Tibial artery (tissue), 4 donors: Measurements from ENCODE around the gene NUP42.

Source experiments
- DNase-seq, 2 donors: peaks; one replicate each; pipeline ENCODE4 v3.0.0-alpha.2; 2019
- H3K27ac ChIP-seq, 2 donors: fragments of 200-600 bp; sonication (generic) in 1 of 2; 1 replicate in 1 of 2; 2 replicates in 1 of 2; pipeline ENCODE4 v1.5.1; 2018 to 2019; ENCODE audit warnings: mild to moderate bottlenecking in 1 of 2
- H3K27me3 ChIP-seq, 2 donors: fragments of 200-600 bp; sonication (generic) in 1 of 2; one replicate each; pipeline versions ENCODE4 v1.5.1 to v1.6.0; 2016 to 2019
- H3K36me3 ChIP-seq, 3 donors: fragments of 200-600 bp; sonication (generic) in 2 of 3; one replicate each; pipeline ENCODE4 v1.5.1; 2016 to 2019; ENCODE audit warnings: mild to moderate bottlenecking in 2 of 3
- H3K4me1 ChIP-seq, 4 donors: fragments of 200-600 bp; sonication (generic) in 2 of 4; 1 replicate in 3 of 4; 2 replicates in 1 of 4; pipeline ENCODE4 v1.5.1; 2016 to 2019
- H3K4me3 ChIP-seq, 2 donors: fragments of 200-600 bp; sonication (generic) in 1 of 2; 1 replicate in 1 of 2; 2 replicates in 1 of 2; pipeline ENCODE4 v1.5.1; 2018 to 2019; ENCODE audit warnings: mild to moderate bottlenecking in 2 of 2
- H3K9me3 ChIP-seq, 3 donors: fragments of 200-600 bp; sonication (generic) in 1 of 3; one replicate each; pipeline ENCODE4 v1.5.1; 2016 to 2019
- CTCF ChIP-seq, 2 experiments: fragments of 200-600 bp in 1 of 2; fragments of 450-650 bp in 1 of 2; IDR thresholded peaks; one replicate each; pipeline ENCODE4 v1.5.1; 2017 to 2019; ENCODE audit warnings: antibody characterized with exemption in 2 of 2, mild to moderate bottlenecking in 1 of 2, moderate library complexity in 1 of 2
- intact Hi-C: fragments of 100-400 bp; cut with DNase I; formaldehyde crosslinking; loops from one replicate; pipeline ENCODE4 v1.15.0; 2023; ENCODE audit warnings: low total_unique reads

Gene NUP42

GRCh38 chr7:23226844-23227450 lies 45.1 kb downstream of the NUP42 start:
- peaks cover 0 to 5% (median 0%) of the 10 kb centered on the region in 3 donors for H3K9me3 ChIP-seq
- no peak overlapping the region for H3K4me3 ChIP-seq
- H3K27me3 ChIP-seq, result no peaks in the 10 kb centered on the region
- H3K36me3 ChIP-seq, result no peaks in the 10 kb centered on the region
- DNase-seq, result no peak
- TF ChIP-seq CTCF (IDR thresholded peaks at IDR 0.05), result no peak
- intact Hi-C loops, result no loop called here
- H3K4me1 ChIP-seq, result no peaks in the 10 kb centered on the region
- H3K27ac ChIP-seq, result no peak overlapping the region

GRCh38 chr7:23228412-23228811 lies 46.6 kb downstream of the NUP42 start:
- no peak overlapping the region for H3K4me3 ChIP-seq
- no peak for DNase-seq
- no peak overlapping the region for H3K27ac ChIP-seq
- no peaks in the 10 kb centered on the region for H3K27me3 ChIP-seq
- peaks cover 0 to 5% (median 0%) of the 10 kb centered on the region in 3 donors for H3K9me3 ChIP-seq
- no peaks in the 10 kb centered on the region for H3K36me3 ChIP-seq
- intact Hi-C loops, result no loop called here
- no peaks in the 10 kb centered on the region for H3K4me1 ChIP-seq
- TF ChIP-seq CTCF (IDR thresholded peaks at IDR 0.05), result no peak

DNA sequence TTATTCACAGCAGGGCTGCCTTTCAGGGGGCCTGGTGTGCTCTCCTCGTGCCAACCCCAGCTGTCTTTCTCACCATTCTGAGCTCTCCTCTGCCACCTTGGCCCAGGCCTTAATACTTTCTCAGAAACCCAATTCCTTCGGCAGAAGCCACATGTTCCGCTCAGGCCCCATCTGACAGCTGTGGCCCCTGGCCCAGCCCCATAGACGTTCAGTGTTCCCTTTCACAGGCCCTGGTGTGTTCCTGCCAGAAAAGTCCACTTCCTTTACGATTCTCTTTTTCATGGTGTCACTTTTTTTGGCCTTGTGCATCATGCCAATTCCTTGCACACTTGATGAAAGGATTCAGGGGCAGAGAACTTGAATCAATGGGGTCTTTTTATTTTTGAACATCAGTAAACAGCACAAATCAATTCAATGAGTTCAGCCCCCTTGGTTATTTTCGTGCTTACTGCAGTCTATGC lies 48.8 kb downstream of the NUP42 start:
- no peak overlapping the region for H3K27ac ChIP-seq
- peaks cover 0 to 5% (median 0%) of the 10 kb centered on the region in 3 donors for H3K9me3 ChIP-seq
- TF ChIP-seq CTCF (IDR thresholded peaks at IDR 0.05), result no peak
- no peaks in the 10 kb centered on the region for H3K27me3 ChIP-seq
- intact Hi-C loops, result no loop called here
- no peak for DNase-seq
- H3K4me3 ChIP-seq, result no peak overlapping the region
- H3K36me3 ChIP-seq, result no peaks in the 10 kb centered on the region
- no peaks in the 10 kb centered on the region for H3K4me1 ChIP-seq

- Histone ChIP-seq H3K27me3 (no peaks in the 10 kb centered on the region), H3K9me3 (peaks cover 0 to 5% (median 0%) of the 10 kb centered on the region in 3 donors), H3K36me3 (no peaks in the 10 kb centered on the region), H3K27ac (no peak overlapping the region), H3K4me3 (no peak overlapping the region), H3K4me1 (no peaks in the 10 kb centered on the region)
- intact Hi-C loops, result no loop called here
- no peak for DNase-seq
- no peak for TF ChIP-seq CTCF (IDR thresholded peaks at IDR 0.05)
Observed at GRCh38 chr7:23232966-23233365, 51.1 kb downstream of the NUP42 start.

GRCh38 chr7:23234569-23235296 lies 52.9 kb downstream of the NUP42 start:
- Histone ChIP-seq H3K27ac (no peak overlapping the region), H3K36me3 (no peaks in the 10 kb centered on the region), H3K27me3 (no peaks in the 10 kb centered on the region), H3K4me3 (no peak overlapping the region), H3K9me3 (no peaks in the 10 kb centered on the region), H3K4me1 (no peaks in the 10 kb centered on the region)
- no peak for TF ChIP-seq CTCF (IDR thresholded peaks at IDR 0.05)
- no peak for DNase-seq
- intact Hi-C loops, result no loop called here
